Measurements from ENCODE around the gene SHISA5.

DNA sequence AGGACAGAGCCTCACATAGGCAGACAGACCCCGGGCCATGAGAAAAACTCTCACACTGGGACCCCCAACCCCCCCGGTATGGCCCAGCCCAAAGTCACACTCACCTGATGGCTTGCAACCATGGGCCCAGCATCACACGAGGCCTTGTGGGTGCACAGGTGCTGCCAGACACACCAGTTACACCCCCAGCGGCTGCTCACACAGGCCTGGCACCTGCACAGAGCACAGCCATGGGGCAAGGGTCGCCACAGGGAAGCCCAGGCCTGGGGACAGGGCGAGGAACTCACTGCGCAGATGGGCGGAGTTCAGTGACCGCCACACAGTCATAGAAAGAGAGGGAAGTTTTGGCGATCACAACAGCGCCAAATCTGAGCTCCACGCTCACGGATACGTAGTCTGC is 83.4 kb downstream of the SHISA5 start:
- no peak for TF ChIP-seq EZH2 (IDR thresholded peaks at IDR 0.05; ENCODE audit: borderline replicate concordance)
- TF ChIP-seq, protein P1, sequence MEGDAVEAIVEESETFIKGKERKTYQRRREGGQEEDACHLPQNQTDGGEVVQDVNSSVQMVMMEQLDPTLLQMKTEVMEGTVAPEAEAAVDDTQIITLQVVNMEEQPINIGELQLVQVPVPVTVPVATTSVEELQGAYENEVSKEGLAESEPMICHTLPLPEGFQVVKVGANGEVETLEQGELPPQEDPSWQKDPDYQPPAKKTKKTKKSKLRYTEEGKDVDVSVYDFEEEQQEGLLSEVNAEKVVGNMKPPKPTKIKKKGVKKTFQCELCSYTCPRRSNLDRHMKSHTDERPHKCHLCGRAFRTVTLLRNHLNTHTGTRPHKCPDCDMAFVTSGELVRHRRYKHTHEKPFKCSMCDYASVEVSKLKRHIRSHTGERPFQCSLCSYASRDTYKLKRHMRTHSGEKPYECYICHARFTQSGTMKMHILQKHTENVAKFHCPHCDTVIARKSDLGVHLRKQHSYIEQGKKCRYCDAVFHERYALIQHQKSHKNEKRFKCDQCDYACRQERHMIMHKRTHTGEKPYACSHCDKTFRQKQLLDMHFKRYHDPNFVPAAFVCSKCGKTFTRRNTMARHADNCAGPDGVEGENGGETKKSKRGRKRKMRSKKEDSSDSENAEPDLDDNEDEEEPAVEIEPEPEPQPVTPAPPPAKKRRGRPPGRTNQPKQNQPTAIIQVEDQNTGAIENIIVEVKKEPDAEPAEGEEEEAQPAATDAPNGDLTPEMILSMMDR (IDR thresholded peaks at IDR 0.05; ENCODE audit: poor library complexity), result no peak
- no peak for TF ChIP-seq EZH2phosphoT487 (IDR thresholded peaks at IDR 0.05; ENCODE audit: low read depth, severe bottlenecking, unreplicated experiment)
